Measurements from ENCODE around the gene TMEM45B. TPM values are rescaled to one million over a fixed set of nuclear protein-coding genes. Genes with fewer than 3 reads are reported as not detected.
"Not testable (repeated sequence)": the region's sequence is repeated elsewhere in the genome, so short reads cannot be mapped to it uniquely, and the experiment has no call there.

TMEM45B gene
- total and polyA plus RNA-seq, 11 donors, result 0.04 TPM; not detected in 10

DNA sequence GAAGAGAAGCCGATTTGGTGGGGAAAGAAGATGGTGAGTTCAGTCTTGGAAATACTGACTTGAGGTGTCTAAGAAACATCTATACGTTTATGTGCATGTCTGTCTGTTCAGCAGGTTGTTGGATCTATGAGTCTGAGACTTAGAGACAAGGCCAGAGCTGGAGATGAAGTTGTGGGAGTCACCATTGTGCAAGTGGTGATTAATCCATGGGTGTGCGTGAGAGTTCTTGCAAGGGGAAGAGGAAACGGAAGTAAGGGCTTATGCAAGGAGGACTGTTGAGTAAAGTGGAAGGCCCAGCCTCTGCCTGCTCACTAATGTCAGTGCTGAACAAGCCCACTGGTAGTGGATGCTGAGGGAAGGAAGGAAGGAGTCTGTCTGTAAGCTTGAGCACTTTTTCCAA is 9.7 kb downstream of the TMEM45B start:
- no peaks in the 10 kb centered on the region for H3K27me3 ChIP-seq
- no peaks in the 10 kb centered on the region for H3K4me1 ChIP-seq
- DNase-seq (no peak), ATAC-seq (peak in 2 of 4 donors; percentile 37 to 79)
- H3K36me3 ChIP-seq, result no peaks in the 10 kb centered on the region
- no peak overlapping the region for H3K27ac ChIP-seq
- no peak for TF ChIP-seq POLR2A (IDR thresholded peaks at IDR 0.05)
- TF ChIP-seq, protein P1, sequence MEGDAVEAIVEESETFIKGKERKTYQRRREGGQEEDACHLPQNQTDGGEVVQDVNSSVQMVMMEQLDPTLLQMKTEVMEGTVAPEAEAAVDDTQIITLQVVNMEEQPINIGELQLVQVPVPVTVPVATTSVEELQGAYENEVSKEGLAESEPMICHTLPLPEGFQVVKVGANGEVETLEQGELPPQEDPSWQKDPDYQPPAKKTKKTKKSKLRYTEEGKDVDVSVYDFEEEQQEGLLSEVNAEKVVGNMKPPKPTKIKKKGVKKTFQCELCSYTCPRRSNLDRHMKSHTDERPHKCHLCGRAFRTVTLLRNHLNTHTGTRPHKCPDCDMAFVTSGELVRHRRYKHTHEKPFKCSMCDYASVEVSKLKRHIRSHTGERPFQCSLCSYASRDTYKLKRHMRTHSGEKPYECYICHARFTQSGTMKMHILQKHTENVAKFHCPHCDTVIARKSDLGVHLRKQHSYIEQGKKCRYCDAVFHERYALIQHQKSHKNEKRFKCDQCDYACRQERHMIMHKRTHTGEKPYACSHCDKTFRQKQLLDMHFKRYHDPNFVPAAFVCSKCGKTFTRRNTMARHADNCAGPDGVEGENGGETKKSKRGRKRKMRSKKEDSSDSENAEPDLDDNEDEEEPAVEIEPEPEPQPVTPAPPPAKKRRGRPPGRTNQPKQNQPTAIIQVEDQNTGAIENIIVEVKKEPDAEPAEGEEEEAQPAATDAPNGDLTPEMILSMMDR (IDR thresholded peaks at IDR 0.05), result no peak
- H3K4me3 ChIP-seq, result no peak overlapping the region
- peaks cover 0 to 10% (median 0%) of the 10 kb centered on the region in 12 donors for H3K9me3 ChIP-seq
- intact Hi-C loops (cut with DNase I), result no loop called here
- 76 to 80% (median 77%) methylated on average over 4 of the region's 4 CpGs for WGBS, 4 donors

DNA sequence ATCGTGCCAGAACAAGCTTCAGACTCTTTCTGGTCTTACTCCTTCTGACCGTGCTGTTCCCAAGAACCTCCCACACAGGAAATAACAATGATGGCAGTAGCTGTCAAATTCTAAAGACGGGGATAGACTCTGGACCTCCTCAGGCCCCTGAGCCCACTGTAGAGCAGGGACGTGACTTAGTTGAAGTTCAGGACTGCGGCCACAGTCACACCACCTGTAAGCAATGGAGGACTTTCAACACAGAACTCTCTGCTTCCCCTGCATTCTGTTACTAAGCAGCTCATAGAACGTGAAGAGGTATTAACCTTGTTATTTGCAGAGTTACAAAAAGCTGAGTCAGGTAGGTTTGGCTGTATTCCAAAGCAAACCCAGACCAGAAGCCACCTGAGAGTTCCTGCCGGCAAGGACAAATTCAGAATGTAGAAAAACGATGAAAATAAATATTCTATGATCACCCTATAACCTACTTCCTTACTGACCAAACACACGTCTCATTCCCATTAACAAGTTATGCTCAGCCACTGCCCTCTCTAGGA is 12.7 kb downstream of the TMEM45B start:
- ATAC-seq (no peak), DNase-seq (no peak)
- no peak for TF ChIP-seq POLR2A (IDR thresholded peaks at IDR 0.05)
- TF ChIP-seq, protein P1 (IDR thresholded peaks at IDR 0.05), result no peak
- intact Hi-C loops (cut with DNase I), result no loop called here
- no peak overlapping the region for H3K27ac ChIP-seq
- no peaks in the 10 kb centered on the region for H3K36me3 ChIP-seq
- no peaks in the 10 kb centered on the region for H3K27me3 ChIP-seq
- H3K4me3 ChIP-seq, result no peak overlapping the region
- no peaks in the 10 kb centered on the region for H3K4me1 ChIP-seq
- WGBS, 4 donors, result 53 to 60% (median 59%) methylated on average over 9 of the region's 9 CpGs
- peaks cover 0 to 10% (median 0%) of the 10 kb centered on the region in 12 donors for H3K9me3 ChIP-seq

GRCh38 chr11:129829497-129829896 is 13.8 kb downstream of the TMEM45B start:
- H3K27me3 ChIP-seq; DNase-seq; intact Hi-C loops (cut with DNase I); H3K27ac ChIP-seq; H3K4me1 ChIP-seq; H3K4me3 ChIP-seq; H3K9me3 ChIP-seq; ATAC-seq; H3K36me3 ChIP-seq: not testable (repeated sequence)

GRCh38 chr11:129831227-129831626 is 15.6 kb downstream of the TMEM45B start:
- H3K27me3 ChIP-seq; DNase-seq; intact Hi-C loops (cut with DNase I); H3K4me1 ChIP-seq; H3K36me3 ChIP-seq; H3K9me3 ChIP-seq; H3K4me3 ChIP-seq; H3K27ac ChIP-seq; ATAC-seq: not testable (repeated sequence)
- 86 to 92% (median 89%) methylated on average over 4 of the region's 4 CpGs for WGBS, 4 donors

GRCh38 chr11:129833260-129833659 is 17.6 kb downstream of the TMEM45B start:
- H3K4me3 ChIP-seq; ATAC-seq; DNase-seq; H3K36me3 ChIP-seq; H3K27me3 ChIP-seq; intact Hi-C loops (cut with DNase I); H3K27ac ChIP-seq; H3K9me3 ChIP-seq; H3K4me1 ChIP-seq: not testable (repeated sequence)
- WGBS, 4 donors, result 87 to 95% (median 91%) methylated on average over 6 of the region's 6 CpGs

DNA sequence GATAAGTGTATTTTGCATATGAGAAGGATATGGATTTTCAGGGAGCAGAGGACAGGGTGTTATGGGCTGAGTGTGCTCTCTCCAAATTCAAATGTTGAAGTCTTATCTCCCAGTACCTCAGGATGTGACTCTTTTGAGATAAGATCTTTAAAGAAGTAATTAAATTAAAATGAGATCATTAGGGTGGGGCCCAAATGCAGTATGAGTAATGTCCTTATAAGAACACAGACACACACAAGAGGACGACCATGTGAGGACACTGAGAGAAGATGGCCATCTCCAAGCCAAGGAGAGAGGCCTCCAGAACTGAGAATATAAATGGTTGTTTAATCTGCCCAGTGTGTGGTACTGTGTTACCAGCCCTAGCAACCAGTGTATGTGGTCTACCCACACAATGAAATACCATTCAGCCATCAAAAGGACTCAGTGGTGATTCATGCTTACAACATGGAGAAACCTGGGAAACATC is 20.8 kb downstream of the TMEM45B start:
- H3K4me3 ChIP-seq; H3K36me3 ChIP-seq; ATAC-seq; intact Hi-C loops (cut with DNase I); H3K4me1 ChIP-seq; DNase-seq; H3K27me3 ChIP-seq; H3K27ac ChIP-seq; H3K9me3 ChIP-seq: not testable (repeated sequence)
- 59 to 67% (median 60%) methylated on average over 1 of the region's 1 CpG for WGBS, 4 donors
